Activated CD4-positive, alpha-beta T cell treated with anti-CD3 and anti-CD28 coated beads for 36 hours (primary cell): ENCODE measurements around the gene FLCN. TPM values are rescaled to one million over a fixed set of nuclear protein-coding genes. Genes with fewer than 3 reads are reported as not detected.

Source experiments
- ATAC-seq: fragments of 200-7000 bp; cut with Tn5 transposase; one replicate; pipeline ENCODE4 v1.10.0; 2021; ENCODE audit warnings: mild to moderate bottlenecking, moderate library complexity
- CTCF ChIA-PET: fragments of 350-600 bp; sonication (Branson Sonifier 250); formaldehyde crosslinking; loops from one replicate; lab custom pipeline; 2021; ENCODE audit warnings: antibody characterized with exemption; lab: Charles Lee
- POLR2A ChIA-PET: fragments of 350-600 bp; sonication (Branson Sonifier 250); formaldehyde crosslinking; loops from one replicate; lab custom pipeline; 2021; ENCODE audit warnings: antibody characterized with exemption, inconsistent platforms; lab: Charles Lee
- DNase-seq: peaks from one replicate; pipeline ENCODE4 v3.0.0-alpha.2; 2020
- H3K27ac Mint-ChIP-seq: one replicate; pipeline ENCODE4 v1.8.0; 2021; ENCODE audit warnings: mixed read lengths
- H3K27me3 Mint-ChIP-seq: one replicate; pipeline ENCODE4 v1.8.0; 2021; ENCODE audit warnings: mixed read lengths
- H3K36me3 Mint-ChIP-seq: one replicate; pipeline ENCODE4 v1.8.0; 2021; ENCODE audit warnings: low read depth, mixed read lengths
- H3K4me1 Mint-ChIP-seq: one replicate; pipeline ENCODE4 v1.8.0; 2021; ENCODE audit warnings: mixed read lengths
- H3K4me3 Mint-ChIP-seq: one replicate; pipeline ENCODE4 v1.8.0; 2021; ENCODE audit warnings: mild to moderate bottlenecking, moderate library complexity, mixed read lengths
- H3K9me3 Mint-ChIP-seq: one replicate; pipeline ENCODE4 v1.8.0; 2021; ENCODE audit warnings: low read depth, mixed read lengths
- intact Hi-C, 2 experiments: fragments of 100-400 bp; cut with DNase I in 1 of 2; cut with micrococcal nuclease in 1 of 2; formaldehyde crosslinking; loops; one replicate each; pipeline versions ENCODE4 v1.14.2 to v1.15.1; 2022 to 2024; cut with DNase I, micrococcal nuclease
- total RNA-seq, 2 experiments: library from RNA; stranded (reverse); gene quantifications; one replicate each; pipeline ENCODE4 v1.2.3, GENCODE V29; 2021

The FLCN gene
- total RNA-seq, 2 experiments from 2014 or later, result 12.3 to 18.8 TPM

DNA sequence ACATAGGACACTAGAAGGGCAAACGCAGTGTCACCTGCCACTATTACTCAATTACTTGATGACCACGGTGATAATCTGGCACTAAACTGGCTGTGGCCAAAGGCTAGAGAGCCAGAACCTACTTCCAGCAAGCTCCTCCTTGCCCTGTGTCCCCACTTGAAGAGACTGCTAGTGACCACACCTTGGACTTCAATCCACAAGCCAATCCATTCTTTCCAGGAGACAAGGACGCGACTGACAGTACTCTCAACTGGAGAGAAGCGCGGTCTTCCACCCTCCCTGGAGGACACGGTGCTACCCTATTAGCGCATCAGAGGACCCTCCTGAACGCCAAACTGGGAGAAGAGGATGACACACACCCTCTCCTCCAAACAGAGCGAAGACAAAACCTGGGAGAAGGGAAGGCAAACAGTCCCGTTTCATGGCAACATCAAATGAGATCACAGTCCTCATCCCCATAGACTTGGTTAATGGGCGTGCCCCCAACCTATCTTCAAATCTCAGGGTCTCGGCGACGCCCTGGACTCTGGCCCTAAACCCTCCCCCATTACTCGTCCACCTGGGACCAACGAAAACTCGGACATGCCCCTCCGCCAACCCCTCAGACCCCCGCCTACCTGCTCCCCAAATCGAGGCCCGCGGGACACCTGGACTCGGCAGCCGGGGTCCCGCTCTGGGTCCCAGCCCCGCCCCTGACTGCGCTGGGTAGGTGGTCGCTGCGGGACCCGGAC is 508 bp downstream of the FLCN start:
- ChIA-PET POLR2A (interaction anchor here (0.6 to 0.7 kb wide), 3 partner anchors 29 to 186 kb away, joined by 5 to 9 read pairs (median 8); partner anchors contain the start of gene COPS3), CTCF (interaction anchor here (0.7 to 1.1 kb wide), 3 partner anchors 36 to 408 kb away, joined by 3 to 4 read pairs (median 4); no protein-coding TSS in a partner anchor)
- no peaks in the 10 kb centered on the region for H3K27me3 Mint-ChIP-seq
- H3K4me1 Mint-ChIP-seq, result peaks cover 31% of the 10 kb centered on the region
- DNase-seq (peak; percentile 10), ATAC-seq (no peak)
- peak overlapping the region; percentile 81 for H3K4me3 Mint-ChIP-seq
- H3K36me3 Mint-ChIP-seq, result peaks cover 3% of the 10 kb centered on the region
- peak overlapping the region; percentile 98 for H3K27ac Mint-ChIP-seq
- H3K9me3 Mint-ChIP-seq, result no peaks in the 10 kb centered on the region
- intact Hi-C loops, result loop anchor here (1.0 to 10.0 kb wide), 14 partner anchors 30 to 947 kb away; partner anchors contain the start of genes COPS3 (in 2 of the 2), PLD6 (in 2 of the 2), ALKBH5 (in 1 of the 2) and ATPAF2 (in 1 of the 2)

DNA sequence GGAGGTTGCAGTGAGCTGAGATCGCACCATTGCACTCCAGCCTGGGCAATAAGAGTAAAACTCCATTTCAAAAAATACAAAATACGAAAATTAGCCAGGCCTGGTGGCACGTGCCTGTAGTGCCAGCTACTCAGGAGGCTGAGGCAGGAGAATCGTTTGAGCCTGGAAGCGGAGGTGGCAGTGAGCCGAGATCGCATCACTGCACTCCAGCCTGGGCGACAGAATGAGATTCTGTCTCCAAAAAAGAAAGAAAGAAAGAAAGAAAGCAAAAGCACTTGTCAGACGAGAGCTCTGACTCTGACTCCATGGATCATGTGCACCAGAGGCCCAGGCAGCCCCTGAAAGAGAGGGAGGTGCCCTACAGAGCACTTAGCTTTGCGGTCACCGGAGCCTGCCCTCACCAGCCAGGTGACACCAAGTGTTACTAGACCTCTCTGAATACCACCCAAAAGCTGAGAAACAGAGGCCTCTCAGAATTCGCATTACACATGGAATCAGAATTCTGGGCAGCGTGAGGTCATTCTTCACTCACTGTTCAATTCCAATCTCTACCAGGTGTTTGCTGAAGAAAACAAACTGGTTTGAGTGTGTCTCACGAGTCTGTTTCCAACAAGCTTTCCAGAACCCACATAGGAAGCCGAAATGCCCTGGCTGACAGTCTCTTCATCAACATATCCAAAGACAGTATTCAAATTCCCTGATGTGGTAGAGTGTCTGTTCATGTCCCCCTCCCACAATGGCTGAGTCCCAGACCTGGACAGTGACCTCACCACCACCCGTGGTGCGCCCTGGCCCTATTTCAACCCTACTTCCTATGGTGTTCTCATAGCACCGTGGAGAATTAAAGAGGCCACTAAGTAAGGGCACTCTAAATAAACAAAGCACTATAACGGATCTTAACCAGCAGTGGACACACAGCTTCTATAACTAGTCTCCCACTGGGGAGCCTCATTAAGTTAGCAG is 1.5 kb downstream of the FLCN start:
- no peak for ATAC-seq
- peaks cover 31% of the 10 kb centered on the region for H3K4me1 Mint-ChIP-seq

DNA sequence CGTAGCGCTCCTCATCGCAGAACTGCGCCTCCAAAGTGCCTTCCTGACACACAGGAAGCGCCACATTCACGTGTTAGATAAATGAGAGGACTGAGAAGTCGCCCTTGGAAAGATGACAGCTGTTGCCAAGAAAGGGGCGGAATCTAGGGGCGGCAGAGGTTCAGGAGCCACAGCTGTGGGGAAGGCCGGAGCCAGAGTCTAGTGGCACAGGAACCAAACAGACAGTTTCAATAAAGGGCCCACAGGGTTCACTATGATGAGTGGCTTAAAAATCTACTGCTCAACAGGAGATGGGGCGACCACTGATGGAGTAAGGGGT is 4.7 kb downstream of the FLCN start:
- ATAC-seq (no peak), DNase-seq (no peak)
- Mint-ChIP-seq H3K36me3 (peaks cover 18% of the 10 kb centered on the region), H3K4me1 (peaks cover 15% of the 10 kb centered on the region), H3K27me3 (no peaks in the 10 kb centered on the region), H3K4me3 (no peak overlapping the region), H3K9me3 (no peaks in the 10 kb centered on the region), H3K27ac (no peak overlapping the region)
- ChIA-PET CTCF (no interaction called here), POLR2A (no interaction called here)
- intact Hi-C loops, result loop anchor here in 1 of 2 experiments (10.0 kb wide), 1 partner anchor 227 kb away; no protein-coding TSS in a partner anchor

More for the DNA sequence above, 1.5 kb downstream of the FLCN start:
- no peaks in the 10 kb centered on the region for H3K9me3 Mint-ChIP-seq
- ChIA-PET CTCF (interaction anchor here (0.7 to 1.9 kb wide), 6 partner anchors 18 to 409 kb away, joined by 3 to 10 read pairs (median 4); no protein-coding TSS in a partner anchor), POLR2A (interaction anchor here (0.6 kb wide), 1 partner anchor 185 kb away, joined by 8 read pairs; no protein-coding TSS in a partner anchor)
- peak; percentile 48 for DNase-seq
- H3K36me3 Mint-ChIP-seq, result peaks cover 3% of the 10 kb centered on the region
- H3K4me3 Mint-ChIP-seq, result peak overlapping the region; percentile 81
- intact Hi-C loops, result loop anchor here (2.0 to 10.0 kb wide), 5 partner anchors 45 to 233 kb away; partner anchors contain the start of gene COPS3 (in 1 of the 2)
- no peaks in the 10 kb centered on the region for H3K27me3 Mint-ChIP-seq
- peak overlapping the region; percentile 21 for H3K27ac Mint-ChIP-seq

DNA sequence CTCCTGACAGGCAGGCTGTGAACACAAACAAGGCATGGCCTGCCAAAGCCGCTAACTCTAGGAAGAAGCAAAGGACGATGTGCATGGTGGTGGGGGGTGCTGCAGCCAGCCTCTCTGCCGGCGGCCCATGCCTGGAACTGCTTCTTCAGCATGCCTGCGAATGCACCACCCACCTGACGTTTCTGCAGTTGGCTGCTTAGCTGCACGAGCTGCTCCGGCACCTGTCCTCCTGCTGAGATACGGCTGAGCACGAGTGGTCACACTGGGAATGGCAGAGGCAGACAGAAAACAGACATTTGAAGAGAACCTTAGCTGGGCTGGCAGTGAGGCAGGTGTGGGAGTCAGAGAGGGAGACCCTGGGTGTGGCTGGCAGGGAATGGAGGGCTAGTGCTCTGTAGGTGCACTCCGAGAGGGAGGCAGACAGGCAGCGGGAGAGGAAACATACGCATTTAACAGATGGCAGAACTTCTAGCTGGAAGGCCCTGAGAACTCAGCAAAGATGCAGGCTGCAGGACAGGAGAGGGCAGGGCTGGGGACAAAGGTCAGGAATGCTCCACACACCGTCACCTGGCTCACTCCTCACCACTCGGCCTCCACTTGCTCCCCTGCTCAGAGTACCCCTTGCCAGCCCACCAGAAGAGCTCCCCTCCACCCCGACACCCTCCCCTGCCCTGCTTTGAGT is 5.2 kb downstream of the FLCN start:
- CTCF ChIA-PET, result no interaction called here
- H3K27ac Mint-ChIP-seq, result no peak overlapping the region

DNA sequence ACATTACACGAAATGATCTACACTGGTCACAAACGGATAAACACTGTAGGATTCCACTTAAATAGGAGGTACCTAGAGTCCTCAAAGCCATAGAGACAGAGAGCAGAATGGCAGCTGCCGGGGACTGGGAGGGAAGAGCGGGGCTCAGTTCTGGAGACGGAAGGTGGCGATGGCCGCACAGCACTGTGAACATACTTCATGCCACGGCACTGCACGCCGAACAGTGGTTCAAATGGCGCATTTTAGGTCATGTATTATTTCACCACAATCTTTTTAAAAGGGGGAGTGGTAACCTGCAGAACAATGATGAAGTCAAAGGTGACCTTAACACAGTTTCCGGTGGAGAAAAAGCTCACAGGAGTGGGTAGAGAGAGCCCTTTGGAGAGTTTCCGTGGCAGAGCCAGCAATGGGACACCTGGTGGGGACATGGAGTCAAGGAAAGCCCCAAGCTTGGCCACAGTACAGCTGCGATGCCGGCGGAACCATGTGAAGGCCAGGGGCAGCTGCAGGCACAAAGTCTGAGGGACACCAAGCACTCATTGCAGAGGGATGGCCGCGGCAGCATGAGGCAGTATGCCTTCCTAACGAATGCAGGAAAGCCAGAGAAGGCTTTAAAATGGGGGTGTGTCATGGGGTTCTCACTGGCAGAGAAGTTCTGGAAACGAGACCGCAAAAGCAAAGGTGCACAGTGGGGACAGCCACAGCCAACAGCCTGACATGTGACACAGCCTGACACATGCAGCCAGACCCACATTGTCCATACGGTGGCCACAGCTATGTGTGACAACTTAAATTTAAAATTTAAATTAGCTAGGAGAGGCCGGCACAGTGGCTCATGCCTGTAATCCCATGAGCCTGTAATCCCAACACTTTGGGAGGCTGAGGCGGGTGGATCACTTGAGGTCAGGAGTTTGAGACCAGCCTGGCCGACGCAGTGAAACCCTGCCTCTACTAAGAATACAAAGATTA is 7.3 kb downstream of the FLCN start:
- H3K27ac Mint-ChIP-seq, result no peak overlapping the region
- DNase-seq (no peak), ATAC-seq (no peak)
- no peaks in the 10 kb centered on the region for H3K4me1 Mint-ChIP-seq
- H3K4me3 Mint-ChIP-seq, result no peak overlapping the region
- H3K36me3 Mint-ChIP-seq, result peaks cover 33% of the 10 kb centered on the region
- no peaks in the 10 kb centered on the region for H3K27me3 Mint-ChIP-seq
- ChIA-PET POLR2A (interaction anchor here (0.7 kb wide), 1 partner anchor 188 kb away, joined by 4 read pairs; no protein-coding TSS in a partner anchor), CTCF (interaction anchor here (1.1 kb wide), 1 partner anchor 88 kb away, joined by 3 read pairs; no protein-coding TSS in a partner anchor)
- no peaks in the 10 kb centered on the region for H3K9me3 Mint-ChIP-seq
- intact Hi-C loops, result loop anchor here in 1 of 2 experiments (10.0 kb wide), 1 partner anchor 225 kb away; no protein-coding TSS in a partner anchor

More for the DNA sequence above, 5.2 kb downstream of the FLCN start:
- Mint-ChIP-seq H3K4me1 (peaks cover 15% of the 10 kb centered on the region), H3K9me3 (no peaks in the 10 kb centered on the region), H3K36me3 (peaks cover 21% of the 10 kb centered on the region), H3K4me3 (no peak overlapping the region), H3K27me3 (no peaks in the 10 kb centered on the region)
- DNase-seq (no peak), ATAC-seq (no peak)
- intact Hi-C loops, result loop anchor here in 1 of 2 experiments (10.0 kb wide), 1 partner anchor 227 kb away; no protein-coding TSS in a partner anchor
- POLR2A ChIA-PET, result no interaction called here

DNA sequence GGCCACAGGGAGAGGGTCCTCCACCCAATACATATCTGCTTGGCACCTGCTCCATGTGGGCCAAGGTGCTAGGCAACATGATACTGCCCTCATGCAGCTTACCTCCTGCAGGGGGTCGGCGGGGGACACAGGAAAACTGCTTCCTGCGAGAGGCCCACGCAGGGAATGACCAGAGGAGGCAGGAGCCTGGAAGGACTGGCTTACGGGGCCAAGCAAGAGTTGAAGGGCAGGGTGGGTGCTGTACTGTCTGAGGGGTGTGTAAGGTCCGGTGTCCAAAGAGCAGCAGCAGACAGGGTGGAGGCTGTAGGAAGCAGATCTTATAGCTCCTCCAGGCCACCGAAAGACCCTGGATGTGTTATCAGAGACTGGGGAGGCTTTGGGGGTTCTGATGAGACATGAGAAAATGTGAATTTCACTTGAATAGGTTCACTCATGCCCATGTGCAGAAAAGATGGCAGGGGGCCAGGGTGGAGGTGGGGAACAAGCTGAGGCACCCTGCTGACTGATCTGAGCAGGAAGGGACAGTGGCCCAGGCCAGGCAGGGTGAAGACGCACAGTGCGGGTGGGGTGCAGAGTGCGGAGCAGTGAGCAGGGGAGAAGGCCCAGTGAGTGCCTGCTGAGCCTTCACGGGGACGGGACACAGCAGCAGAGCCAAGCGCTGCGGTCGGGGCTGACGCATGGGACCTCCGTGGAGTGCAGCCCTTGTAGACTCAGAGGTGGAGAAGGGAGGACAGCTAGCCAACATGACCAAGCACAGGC is 8.3 kb downstream of the FLCN start:
- no peaks in the 10 kb centered on the region for H3K4me1 Mint-ChIP-seq
- POLR2A ChIA-PET, result no interaction called here
- no peak overlapping the region for H3K27ac Mint-ChIP-seq
- no peak overlapping the region for H3K4me3 Mint-ChIP-seq
- H3K27me3 Mint-ChIP-seq, result no peaks in the 10 kb centered on the region
- no peak for ATAC-seq
- DNase-seq, result no peak
- H3K9me3 Mint-ChIP-seq, result no peaks in the 10 kb centered on the region
- CTCF ChIA-PET, result interaction anchor here (0.6 to 1.1 kb wide), 2 partner anchors 85 to 87 kb away, joined by 3 to 4 read pairs; no protein-coding TSS in a partner anchor
- intact Hi-C loops, result no loop called here
- peaks cover 33% of the 10 kb centered on the region for H3K36me3 Mint-ChIP-seq

DNA sequence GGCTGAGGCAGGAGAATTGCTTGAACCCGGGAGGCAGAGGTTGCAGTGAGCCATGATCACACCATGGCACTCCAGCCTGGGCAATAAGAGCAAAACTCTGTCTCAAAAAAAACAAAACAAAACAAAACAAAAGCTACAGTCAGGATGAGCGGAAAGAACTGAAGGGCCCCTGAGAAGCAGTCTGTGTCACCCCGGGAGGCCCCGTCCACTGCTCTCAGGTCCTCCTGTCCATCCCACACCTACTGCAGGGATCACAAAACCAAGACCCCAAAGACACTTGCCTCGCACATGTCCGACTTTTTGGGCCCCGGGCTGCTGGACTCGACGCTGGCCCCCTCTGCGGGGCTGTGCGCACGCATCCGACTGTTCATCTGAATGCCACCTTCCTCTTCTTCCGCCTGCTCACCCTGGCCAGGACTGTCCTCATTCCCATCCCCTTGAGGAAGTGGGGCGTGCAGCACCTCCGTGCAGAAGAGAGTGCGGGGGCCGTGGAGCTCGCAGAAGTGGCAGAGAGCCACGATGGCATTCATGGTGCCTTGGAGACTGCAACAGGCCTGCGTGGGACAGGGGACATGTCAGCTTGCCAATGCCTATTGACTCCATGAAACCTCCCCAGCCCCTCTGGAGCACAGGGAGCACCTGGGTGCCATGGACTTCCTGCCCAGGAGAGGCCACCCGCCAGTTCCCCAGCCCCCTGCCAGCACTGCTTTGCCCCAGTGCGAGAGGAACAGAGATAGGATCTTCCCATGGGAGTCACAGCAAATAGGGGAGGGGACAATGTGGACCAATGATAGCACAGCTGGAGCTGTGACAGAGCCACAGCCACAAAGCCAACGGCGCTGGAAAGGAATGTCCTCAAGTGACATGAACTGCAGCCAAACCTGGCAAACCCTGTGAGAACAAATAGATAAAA is 9.1 kb downstream of the FLCN start:
- no peaks in the 10 kb centered on the region for H3K27me3 Mint-ChIP-seq

DNA sequence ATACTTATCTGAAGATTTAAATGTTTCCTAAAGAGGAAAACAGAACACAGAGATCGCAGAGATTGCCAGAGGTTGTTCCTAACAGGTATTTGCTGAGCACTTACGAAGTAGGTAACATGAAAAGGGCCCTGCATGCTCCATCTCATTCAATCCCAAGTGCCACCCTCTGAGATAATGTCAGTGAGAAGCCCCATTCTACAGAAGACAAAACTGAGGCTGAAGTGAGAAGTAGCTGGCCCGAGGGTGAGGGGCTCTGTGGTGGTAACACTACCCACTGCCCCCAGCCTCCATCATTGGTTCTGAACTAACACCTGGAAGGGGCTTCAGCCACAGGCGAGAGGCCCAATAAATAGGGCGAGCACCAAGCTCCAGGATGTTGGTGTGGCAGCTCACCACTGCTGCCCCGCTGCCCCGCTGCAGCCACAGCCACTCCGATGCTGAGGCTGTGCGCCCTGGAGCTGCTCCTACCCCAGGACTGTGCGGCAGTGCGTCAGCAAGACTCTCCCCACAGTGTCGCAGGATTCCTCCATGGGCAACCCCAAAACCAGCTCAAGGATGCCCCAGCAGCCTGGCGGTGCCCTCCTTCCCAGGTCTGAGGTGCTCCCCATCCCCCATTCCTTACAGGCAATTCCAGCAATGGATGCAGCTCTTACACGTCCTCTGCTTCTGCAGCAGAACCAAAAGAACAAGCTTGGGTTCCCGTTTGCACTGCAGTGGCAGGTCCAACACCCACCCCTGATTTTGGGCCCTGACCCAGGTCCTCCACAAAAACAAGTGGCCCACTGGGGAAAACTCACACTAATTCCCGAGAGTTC is 10.3 kb downstream of the FLCN start:
- DNase-seq, result no peak
- H3K4me1 Mint-ChIP-seq, result no peaks in the 10 kb centered on the region
- H3K4me3 Mint-ChIP-seq, result no peak overlapping the region
- H3K36me3 Mint-ChIP-seq, result peaks cover 40% of the 10 kb centered on the region
- no peak overlapping the region for H3K27ac Mint-ChIP-seq
- ATAC-seq, result no peak
- no peaks in the 10 kb centered on the region for H3K27me3 Mint-ChIP-seq
- intact Hi-C loops, result no loop called here
- POLR2A ChIA-PET, result no interaction called here
- H3K9me3 Mint-ChIP-seq, result no peaks in the 10 kb centered on the region
- CTCF ChIA-PET, result interaction anchor here (1.5 kb wide), 1 partner anchor 44 kb away, joined by 3 read pairs; no protein-coding TSS in a partner anchor

More for the DNA sequence above, 9.1 kb downstream of the FLCN start:
- no peaks in the 10 kb centered on the region for H3K4me1 Mint-ChIP-seq
- ATAC-seq (no peak), DNase-seq (no peak)
- ChIA-PET CTCF (no interaction called here), POLR2A (no interaction called here)
- intact Hi-C loops, result no loop called here
- H3K4me3 Mint-ChIP-seq, result no peak overlapping the region
- no peak overlapping the region for H3K27ac Mint-ChIP-seq
- no peaks in the 10 kb centered on the region for H3K9me3 Mint-ChIP-seq
- H3K36me3 Mint-ChIP-seq, result peaks cover 38% of the 10 kb centered on the region
